GM23338 (cell line): ENCODE data around the gene RENBP.

Experiments
- CREB1 ChIP-seq: fragments of 250-450 bp; sonication (Bioruptor Pico); IDR thresholded peaks from 2 replicates; pipeline ENCODE4 v1.5.0; 2020; ENCODE audit warnings: low read depth, mild to moderate bottlenecking, moderate library complexity
- EZH2 ChIP-seq: fragments of 200-600 bp; sonication (generic); IDR thresholded peaks from one replicate; pipeline ENCODE4 v1.8.0; 2017; ENCODE audit warnings: antibody characterized with exemption, mild to moderate bottlenecking, low read depth; ENCODE audit not compliant: unreplicated experiment
- POLR2AphosphoS5 ChIP-seq: IDR thresholded peaks from 2 replicates; pipeline ENCODE4 v1.6.1; 2016; ENCODE audit warnings: antibody characterized with exemption, low read depth
- TF ChIP-seq, protein P1 (sequence below), 2 experiments: fragments of 200-600 bp in 1 of 2; sonication (generic) in 1 of 2; conservative IDR thresholded peaks; 2 replicates each; pipeline versions ENCODE4 v1.5.1 to v1.6.1; 2016 to 2017; ENCODE audit warnings: antibody characterized with exemption in 2 of 2, low read depth in 2 of 2, mild to moderate bottlenecking in 2 of 2, moderate library complexity in 1 of 2
- TF ChIP-seq, protein P2 (sequence below): IDR thresholded peaks from 2 replicates; pipeline ENCODE4 v1.6.1; 2016; ENCODE audit warnings: antibody characterized with exemption
- TF ChIP-seq, protein P3 (sequence below): IDR thresholded peaks from one replicate; pipeline ENCODE4 v1.6.1; 2018; ENCODE audit warnings: antibody characterized with exemption; ENCODE audit not compliant: unreplicated experiment

DNA sequence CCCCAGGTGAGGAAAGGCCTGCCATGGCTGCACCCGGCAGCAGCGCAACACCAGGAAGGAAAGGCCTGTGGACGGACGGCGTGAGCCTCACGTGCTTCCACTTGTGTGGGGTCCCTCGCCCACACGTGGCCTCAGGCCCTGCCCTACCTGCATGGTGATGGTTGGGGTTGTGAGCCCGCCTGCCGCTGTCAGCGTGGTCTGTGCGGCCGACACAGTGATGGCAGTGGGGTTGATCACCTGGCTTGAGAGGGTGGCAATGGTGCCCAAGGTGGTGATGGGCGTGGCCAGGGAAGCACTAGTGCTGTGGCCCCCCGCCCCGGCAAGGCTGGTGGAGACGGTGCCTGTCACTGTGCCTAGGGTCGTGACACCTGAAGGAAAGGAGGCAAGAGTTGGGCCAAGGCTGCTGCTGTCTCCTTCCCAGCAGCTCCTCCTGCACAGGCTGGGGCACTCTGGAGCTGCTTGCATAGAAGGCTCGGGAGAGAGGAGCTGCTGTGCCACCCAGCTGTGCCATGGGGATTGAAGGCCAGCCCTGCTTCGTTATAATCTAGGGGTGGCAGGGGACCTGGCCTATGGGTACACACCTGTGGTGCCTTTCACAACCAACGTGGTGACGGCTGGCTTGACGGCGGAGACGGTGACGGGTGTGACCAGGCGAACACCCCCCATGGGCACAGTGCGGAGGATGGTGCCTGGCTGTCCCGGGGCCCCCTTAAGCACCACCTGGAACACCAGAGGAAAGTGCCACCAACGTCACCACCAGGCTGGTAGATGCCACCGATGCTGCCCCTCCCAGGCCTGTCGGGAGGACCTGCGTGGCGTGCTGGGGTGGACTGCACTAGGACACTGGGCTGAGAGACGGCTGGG, 11.8 kb upstream of the RENBP start:
- TF ChIP-seq, protein P1, sequence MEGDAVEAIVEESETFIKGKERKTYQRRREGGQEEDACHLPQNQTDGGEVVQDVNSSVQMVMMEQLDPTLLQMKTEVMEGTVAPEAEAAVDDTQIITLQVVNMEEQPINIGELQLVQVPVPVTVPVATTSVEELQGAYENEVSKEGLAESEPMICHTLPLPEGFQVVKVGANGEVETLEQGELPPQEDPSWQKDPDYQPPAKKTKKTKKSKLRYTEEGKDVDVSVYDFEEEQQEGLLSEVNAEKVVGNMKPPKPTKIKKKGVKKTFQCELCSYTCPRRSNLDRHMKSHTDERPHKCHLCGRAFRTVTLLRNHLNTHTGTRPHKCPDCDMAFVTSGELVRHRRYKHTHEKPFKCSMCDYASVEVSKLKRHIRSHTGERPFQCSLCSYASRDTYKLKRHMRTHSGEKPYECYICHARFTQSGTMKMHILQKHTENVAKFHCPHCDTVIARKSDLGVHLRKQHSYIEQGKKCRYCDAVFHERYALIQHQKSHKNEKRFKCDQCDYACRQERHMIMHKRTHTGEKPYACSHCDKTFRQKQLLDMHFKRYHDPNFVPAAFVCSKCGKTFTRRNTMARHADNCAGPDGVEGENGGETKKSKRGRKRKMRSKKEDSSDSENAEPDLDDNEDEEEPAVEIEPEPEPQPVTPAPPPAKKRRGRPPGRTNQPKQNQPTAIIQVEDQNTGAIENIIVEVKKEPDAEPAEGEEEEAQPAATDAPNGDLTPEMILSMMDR (conservative IDR thresholded peaks at IDR 0.05; ENCODE audit: low read depth in 2 of 2) = no peak
- TF ChIP-seq CREB1 (CRISPR knock-in tag) = no peak
- TF ChIP-seq EZH2 = no peak
- TF ChIP-seq POLR2AphosphoS5 = no peak
- TF ChIP-seq, protein P2, sequence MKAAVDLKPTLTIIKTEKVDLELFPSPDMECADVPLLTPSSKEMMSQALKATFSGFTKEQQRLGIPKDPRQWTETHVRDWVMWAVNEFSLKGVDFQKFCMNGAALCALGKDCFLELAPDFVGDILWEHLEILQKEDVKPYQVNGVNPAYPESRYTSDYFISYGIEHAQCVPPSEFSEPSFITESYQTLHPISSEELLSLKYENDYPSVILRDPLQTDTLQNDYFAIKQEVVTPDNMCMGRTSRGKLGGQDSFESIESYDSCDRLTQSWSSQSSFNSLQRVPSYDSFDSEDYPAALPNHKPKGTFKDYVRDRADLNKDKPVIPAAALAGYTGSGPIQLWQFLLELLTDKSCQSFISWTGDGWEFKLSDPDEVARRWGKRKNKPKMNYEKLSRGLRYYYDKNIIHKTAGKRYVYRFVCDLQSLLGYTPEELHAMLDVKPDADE = no peak
- TF ChIP-seq, protein P3, sequence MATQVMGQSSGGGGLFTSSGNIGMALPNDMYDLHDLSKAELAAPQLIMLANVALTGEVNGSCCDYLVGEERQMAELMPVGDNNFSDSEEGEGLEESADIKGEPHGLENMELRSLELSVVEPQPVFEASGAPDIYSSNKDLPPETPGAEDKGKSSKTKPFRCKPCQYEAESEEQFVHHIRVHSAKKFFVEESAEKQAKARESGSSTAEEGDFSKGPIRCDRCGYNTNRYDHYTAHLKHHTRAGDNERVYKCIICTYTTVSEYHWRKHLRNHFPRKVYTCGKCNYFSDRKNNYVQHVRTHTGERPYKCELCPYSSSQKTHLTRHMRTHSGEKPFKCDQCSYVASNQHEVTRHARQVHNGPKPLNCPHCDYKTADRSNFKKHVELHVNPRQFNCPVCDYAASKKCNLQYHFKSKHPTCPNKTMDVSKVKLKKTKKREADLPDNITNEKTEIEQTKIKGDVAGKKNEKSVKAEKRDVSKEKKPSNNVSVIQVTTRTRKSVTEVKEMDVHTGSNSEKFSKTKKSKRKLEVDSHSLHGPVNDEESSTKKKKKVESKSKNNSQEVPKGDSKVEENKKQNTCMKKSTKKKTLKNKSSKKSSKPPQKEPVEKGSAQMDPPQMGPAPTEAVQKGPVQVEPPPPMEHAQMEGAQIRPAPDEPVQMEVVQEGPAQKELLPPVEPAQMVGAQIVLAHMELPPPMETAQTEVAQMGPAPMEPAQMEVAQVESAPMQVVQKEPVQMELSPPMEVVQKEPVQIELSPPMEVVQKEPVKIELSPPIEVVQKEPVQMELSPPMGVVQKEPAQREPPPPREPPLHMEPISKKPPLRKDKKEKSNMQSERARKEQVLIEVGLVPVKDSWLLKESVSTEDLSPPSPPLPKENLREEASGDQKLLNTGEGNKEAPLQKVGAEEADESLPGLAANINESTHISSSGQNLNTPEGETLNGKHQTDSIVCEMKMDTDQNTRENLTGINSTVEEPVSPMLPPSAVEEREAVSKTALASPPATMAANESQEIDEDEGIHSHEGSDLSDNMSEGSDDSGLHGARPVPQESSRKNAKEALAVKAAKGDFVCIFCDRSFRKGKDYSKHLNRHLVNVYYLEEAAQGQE = no peak
